Measurements from ENCODE around the gene PHLPP2. TPM values are rescaled to one million over a fixed set of nuclear protein-coding genes. Genes with fewer than 3 reads are reported as not detected.

Gene PHLPP2
- total RNA-seq, 2 experiments from 2014 or later: 9.3 to 9.8 TPM

DNA sequence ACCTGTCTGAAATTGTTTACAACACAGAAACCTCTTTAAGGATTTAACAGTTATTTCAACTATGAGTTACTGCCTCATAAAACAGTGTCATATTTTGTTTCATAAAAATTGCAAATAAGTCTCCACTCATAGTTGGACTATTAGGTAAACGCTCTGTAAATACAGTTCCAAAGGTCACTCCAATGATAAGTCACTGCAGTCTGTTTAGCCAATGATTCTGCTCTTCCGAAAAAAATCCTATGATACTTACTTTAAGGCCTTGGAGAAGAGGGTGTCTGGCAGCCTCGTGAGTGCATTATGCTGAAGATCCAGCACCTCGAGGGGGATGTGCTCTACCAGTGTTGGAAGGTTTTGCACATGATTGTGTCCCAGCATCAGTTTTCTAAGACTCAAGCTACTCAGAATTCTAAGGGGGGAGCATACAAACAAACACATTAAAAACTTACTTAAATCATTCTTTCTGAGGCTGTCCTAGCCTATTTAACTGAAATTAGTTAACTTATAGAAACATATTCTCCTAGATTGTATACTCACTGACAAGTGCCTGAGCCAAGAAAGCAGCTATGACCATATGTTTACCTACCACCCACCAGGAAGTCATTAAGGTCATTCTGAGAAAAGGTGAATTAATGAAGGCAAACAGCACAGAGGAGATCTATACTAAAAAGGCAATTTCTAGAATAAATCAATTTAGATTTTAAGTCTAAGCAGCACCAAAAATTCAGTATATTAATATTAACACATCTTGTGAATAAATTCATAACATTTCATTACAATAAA lies 57.4 kb downstream of the PHLPP2 start:
- no peak overlapping the region for H3K27ac Mint-ChIP-seq
- no peaks in the 10 kb centered on the region for H3K4me1 Mint-ChIP-seq

DNA sequence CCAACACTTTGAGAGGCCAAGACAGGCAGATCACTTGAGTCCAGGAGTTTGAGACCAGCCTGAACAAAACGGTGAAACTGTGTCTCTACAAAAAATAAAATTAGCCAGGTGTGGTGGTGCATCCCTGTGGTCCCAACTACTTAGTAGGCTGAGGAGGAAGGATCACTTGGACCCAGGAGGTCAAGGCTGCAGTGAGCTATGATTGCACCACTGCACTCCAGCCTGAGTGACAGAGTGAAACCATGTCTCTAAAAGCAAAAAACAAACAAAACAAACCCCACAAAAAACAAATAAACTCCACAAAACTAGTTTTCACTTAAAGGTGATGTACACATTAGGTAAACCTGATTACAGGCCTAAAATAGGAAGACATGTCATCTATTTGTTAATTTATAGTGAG lies 58.2 kb downstream of the PHLPP2 start:
- DNase-seq: no peak
- no peaks in the 10 kb centered on the region for H3K4me1 Mint-ChIP-seq
- H3K4me3 Mint-ChIP-seq: no peak overlapping the region
- no peak overlapping the region for H3K27ac Mint-ChIP-seq
- H3K9me3 Mint-ChIP-seq: no peaks in the 10 kb centered on the region
- no peaks in the 10 kb centered on the region for H3K27me3 Mint-ChIP-seq
- H3K36me3 Mint-ChIP-seq: peaks cover 10% of the 10 kb centered on the region

More for the DNA sequence above, 57.4 kb downstream of the PHLPP2 start:
- H3K27me3 Mint-ChIP-seq: no peaks in the 10 kb centered on the region
- no peaks in the 10 kb centered on the region for H3K9me3 Mint-ChIP-seq
- peaks cover 10% of the 10 kb centered on the region for H3K36me3 Mint-ChIP-seq
- no peak for DNase-seq
- H3K4me3 Mint-ChIP-seq: no peak overlapping the region

DNA sequence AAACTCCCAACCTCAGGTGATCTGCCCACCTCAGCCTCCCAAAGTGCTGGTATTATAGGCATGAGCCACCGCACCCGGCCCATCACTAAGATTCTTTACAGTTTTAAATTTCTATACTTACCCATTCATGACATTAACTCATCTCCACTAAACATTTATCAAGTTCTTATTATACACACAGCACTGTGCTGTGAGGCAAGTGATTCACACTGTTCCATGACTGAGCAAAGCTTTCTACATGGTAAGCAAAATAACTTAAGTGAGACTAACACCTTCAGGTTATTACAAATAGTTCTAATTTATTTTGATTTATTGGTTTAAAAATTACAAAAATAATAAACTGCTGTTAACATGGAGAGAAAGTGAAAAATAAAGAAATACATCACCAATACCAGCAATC lies 65.0 kb downstream of the PHLPP2 start:
- H3K36me3 Mint-ChIP-seq: peaks cover 6% of the 10 kb centered on the region
- no peak overlapping the region for H3K4me3 Mint-ChIP-seq
- H3K27me3 Mint-ChIP-seq: no peaks in the 10 kb centered on the region
- no peaks in the 10 kb centered on the region for H3K9me3 Mint-ChIP-seq
- H3K4me1 Mint-ChIP-seq: no peaks in the 10 kb centered on the region
- DNase-seq: no peak
- H3K27ac Mint-ChIP-seq: no peak overlapping the region

DNA sequence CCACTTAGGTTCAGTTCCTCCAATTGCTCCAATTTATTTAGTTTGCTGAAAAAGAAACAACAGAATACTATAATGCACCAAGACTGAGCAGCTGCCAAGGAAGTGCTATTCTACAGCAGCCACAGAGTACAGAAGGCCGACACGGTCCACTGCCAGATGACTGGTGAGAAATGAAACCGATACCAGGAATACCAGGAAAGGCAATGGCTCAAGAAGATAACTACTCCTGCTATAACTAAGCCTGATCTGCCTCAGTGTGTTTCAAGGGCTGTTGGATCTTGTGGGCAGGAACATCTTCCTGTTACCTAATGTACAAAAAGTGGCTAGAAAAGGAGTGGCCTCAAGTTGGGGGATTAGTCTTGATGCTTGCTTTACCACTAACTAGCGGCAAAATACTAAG lies 65.7 kb downstream of the PHLPP2 start:
- H3K36me3 Mint-ChIP-seq: peaks cover 4% of the 10 kb centered on the region
- no peak overlapping the region for H3K4me3 Mint-ChIP-seq
- H3K4me1 Mint-ChIP-seq: no peaks in the 10 kb centered on the region
- H3K27ac Mint-ChIP-seq: no peak overlapping the region
- no peaks in the 10 kb centered on the region for H3K9me3 Mint-ChIP-seq
- H3K27me3 Mint-ChIP-seq: no peaks in the 10 kb centered on the region
- DNase-seq: no peak

DNA sequence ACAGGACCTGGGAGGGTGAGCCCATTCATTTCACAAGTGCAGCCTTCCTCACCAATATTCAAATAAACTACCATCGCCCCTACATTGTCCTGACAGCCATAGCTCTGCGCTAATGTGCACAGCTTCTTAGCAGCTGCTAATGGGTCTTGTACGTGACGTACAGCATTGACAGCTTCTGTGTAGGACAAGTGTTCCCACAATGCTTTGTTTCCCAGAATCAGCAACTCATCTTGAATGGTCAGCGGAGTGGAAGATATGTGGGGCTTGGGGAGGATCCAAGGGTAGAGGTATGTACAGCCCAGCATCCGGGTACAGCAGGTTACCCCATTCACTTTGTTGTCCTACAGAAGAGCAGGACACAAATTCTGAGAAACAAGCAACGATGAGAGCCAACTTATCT lies 74.8 kb downstream of the PHLPP2 start:
- no peak for DNase-seq
- Mint-ChIP-seq H3K27me3 (no peaks in the 10 kb centered on the region), H3K4me3 (no peak overlapping the region), H3K27ac (no peak overlapping the region), H3K36me3 (peaks cover 2% of the 10 kb centered on the region), H3K9me3 (no peaks in the 10 kb centered on the region), H3K4me1 (no peaks in the 10 kb centered on the region)

DNA sequence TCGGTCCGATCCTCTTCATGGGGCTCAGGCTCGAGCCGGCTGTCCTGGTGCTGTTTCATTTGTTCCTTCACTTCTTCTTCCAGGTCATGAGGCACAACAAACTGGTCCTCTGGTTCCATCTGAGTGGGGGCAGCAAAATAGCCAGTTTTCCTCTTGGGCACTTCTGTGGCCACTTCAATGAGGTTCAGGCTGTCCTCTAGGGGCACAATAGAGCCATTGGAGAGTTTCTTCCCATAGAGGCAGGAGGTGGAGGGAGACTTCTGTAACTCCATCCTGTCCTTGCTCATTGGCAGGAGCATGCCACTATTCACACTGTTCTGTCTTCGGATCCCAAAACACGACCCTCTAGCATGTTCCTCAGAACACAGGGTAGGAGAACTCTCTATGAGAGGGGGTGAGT lies 75.6 kb downstream of the PHLPP2 start:
- Mint-ChIP-seq H3K4me3 (no peak overlapping the region), H3K27me3 (no peaks in the 10 kb centered on the region), H3K9me3 (no peaks in the 10 kb centered on the region), H3K36me3 (peaks cover 2% of the 10 kb centered on the region), H3K4me1 (no peaks in the 10 kb centered on the region), H3K27ac (no peak overlapping the region)
- no peak for DNase-seq

DNA sequence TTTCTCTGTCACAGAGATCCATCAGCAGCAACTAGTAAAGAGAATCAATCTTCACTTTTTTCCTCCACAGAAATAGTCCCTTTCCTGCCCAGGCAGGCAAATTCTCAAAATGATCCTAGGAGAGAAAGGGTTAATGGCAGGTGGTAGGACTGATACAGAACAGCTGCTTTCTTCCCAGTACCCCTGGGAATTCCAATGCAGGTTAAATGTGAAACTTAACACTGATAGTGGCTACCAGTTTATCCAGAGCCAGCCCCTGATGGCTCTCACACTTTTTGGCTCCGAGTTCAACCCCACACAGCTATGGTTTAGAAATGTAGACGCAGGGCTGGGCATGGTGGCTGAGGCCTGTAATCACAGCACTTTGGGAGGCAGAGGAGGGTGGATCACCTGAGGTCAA lies 76.3 kb downstream of the PHLPP2 start:
- Mint-ChIP-seq H3K9me3 (no peaks in the 10 kb centered on the region), H3K4me1 (no peaks in the 10 kb centered on the region), H3K36me3 (peaks cover 2% of the 10 kb centered on the region), H3K4me3 (no peak overlapping the region), H3K27me3 (no peaks in the 10 kb centered on the region), H3K27ac (no peak overlapping the region)
- no peak for DNase-seq

DNA sequence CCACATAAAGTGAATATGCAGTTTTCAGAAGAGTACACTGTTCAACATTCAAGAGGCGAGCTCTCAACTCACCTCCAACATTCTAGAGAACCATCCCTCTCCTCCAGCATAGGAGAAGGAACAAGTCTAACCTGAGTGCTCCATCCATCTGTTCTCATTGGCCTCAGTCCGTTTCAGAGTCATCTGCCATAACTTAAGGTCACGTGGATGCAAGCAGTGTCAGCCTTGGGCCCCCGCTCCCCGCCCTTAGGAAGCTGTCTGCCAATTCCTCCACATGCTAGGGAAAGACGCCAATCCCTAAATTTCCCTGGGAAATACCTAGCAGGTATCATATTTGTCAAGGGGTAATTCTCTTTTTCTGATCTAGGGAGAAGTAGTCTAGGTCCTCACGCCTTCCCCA lies 77.1 kb downstream of the PHLPP2 start:
- Mint-ChIP-seq H3K27ac (no peak overlapping the region), H3K4me1 (no peaks in the 10 kb centered on the region), H3K27me3 (no peaks in the 10 kb centered on the region), H3K4me3 (no peak overlapping the region), H3K9me3 (no peaks in the 10 kb centered on the region), H3K36me3 (peaks cover 2% of the 10 kb centered on the region)
- no peak for DNase-seq

DNA sequence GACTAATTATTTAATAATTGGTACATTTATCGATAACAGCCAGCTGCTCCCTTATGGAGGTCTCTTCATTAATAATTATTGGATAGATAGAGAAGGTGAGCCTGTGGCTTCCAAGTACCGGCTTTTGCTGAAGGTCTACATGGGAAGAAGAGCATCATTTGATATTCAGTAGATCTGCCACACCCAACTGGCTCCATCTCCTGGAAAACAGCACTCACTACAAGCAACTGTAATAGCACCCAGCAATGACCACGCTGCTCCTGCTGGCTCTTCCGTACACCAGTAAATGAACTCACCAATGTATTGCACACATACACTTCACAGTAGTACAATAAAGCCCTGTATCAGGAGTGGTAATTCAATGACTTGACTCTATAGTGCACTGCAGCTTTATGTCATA lies 79.1 kb downstream of the PHLPP2 start:
- H3K36me3 Mint-ChIP-seq: peaks cover 2% of the 10 kb centered on the region
- no peak for DNase-seq
- no peaks in the 10 kb centered on the region for H3K4me1 Mint-ChIP-seq
- H3K9me3 Mint-ChIP-seq: no peaks in the 10 kb centered on the region
- no peak overlapping the region for H3K27ac Mint-ChIP-seq
- H3K4me3 Mint-ChIP-seq: no peak overlapping the region
- H3K27me3 Mint-ChIP-seq: no peaks in the 10 kb centered on the region

DNA sequence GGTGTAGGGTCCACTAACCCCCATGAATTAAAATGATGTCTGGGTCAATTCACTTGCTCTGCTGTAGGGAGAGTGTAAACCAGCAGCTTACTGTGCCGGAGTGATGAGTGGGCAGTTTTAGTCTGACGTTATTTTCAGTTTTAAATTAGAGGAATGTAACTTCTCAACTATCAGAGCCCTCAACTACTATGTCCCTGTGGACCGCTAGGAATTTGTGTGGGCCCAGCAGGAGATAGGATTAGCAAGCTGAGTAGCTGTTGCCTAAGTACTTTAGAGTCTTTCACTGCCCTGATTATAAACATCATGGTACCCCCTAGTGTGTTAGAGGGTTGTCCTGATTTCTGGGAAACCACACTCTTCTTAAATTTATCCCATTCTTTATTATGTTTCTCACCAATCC lies 87.1 kb downstream of the PHLPP2 start:
- H3K4me3 Mint-ChIP-seq: no peak overlapping the region
- H3K27ac Mint-ChIP-seq: no peak overlapping the region
- DNase-seq: no peak
- H3K4me1 Mint-ChIP-seq: no peaks in the 10 kb centered on the region
- no peaks in the 10 kb centered on the region for H3K27me3 Mint-ChIP-seq
- H3K9me3 Mint-ChIP-seq: no peaks in the 10 kb centered on the region
- peaks cover 3% of the 10 kb centered on the region for H3K36me3 Mint-ChIP-seq

DNA sequence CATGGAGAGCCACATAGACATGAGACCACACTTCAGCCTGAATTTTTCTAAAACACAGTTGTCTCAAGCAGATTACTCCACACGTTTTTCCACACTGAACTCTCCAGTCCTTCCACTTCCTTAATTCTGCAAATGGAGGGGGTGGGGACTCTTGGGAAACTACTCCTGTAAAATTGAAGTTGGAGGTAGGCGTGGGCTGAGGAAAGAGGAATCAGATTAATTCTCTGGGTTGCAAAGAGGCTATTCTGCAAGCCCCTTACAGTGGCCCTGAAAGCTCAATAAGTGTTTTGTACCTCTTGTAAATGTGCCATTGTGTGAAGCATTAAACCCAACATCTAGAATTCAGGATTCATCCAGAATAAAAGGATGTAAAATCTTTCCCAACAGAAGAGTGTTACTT lies 88.9 kb downstream of the PHLPP2 start:
- no peak overlapping the region for H3K27ac Mint-ChIP-seq
- no peaks in the 10 kb centered on the region for H3K27me3 Mint-ChIP-seq
- no peak overlapping the region for H3K4me3 Mint-ChIP-seq
- no peaks in the 10 kb centered on the region for H3K9me3 Mint-ChIP-seq
- no peaks in the 10 kb centered on the region for H3K4me1 Mint-ChIP-seq
- peaks cover 3% of the 10 kb centered on the region for H3K36me3 Mint-ChIP-seq
- no peak for DNase-seq

DNA sequence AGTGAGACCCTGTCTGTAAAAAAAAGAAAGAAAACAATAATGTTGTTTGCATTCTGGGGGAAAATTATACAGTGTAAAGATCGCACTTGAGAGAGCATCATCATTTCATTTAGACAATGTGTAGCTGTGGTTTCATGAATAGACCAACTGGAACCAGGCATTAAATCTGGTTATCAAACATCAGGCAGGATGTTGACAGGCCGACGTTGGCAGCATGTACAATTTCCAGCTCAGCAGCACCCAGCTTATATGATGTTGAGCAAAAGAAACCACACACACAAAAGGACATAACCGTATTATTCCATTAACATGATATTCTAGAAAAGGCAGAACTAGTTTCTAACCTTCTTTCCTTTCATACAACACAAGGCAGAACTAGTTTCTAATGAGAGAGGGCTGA lies 92.7 kb downstream of the PHLPP2 start:
- Mint-ChIP-seq H3K36me3 (no peaks in the 10 kb centered on the region), H3K9me3 (no peaks in the 10 kb centered on the region), H3K27me3 (peaks cover 13% of the 10 kb centered on the region), H3K4me3 (no peak overlapping the region), H3K4me1 (no peaks in the 10 kb centered on the region), H3K27ac (no peak overlapping the region)
- no peak for DNase-seq

DNA sequence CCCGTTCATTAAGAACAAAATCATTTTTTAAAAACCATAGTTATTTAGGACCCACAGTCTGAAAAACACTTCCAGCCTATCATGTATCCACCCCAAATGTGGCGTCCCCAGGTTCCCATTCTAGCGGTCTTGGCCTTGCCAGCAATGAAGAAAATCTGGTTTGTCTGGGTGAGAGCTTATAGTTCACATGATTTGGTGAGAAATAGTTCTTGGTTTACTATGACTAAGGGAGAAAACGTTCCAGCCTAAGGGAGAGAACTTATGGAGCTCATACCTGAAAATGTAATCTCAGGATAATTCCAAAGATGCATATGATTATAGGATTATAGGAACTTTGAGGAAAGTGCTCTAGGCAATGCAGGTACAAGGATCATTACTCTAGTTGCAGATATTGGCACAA lies 93.7 kb downstream of the PHLPP2 start:
- H3K27me3 Mint-ChIP-seq: peaks cover 15% of the 10 kb centered on the region
- no peak overlapping the region for H3K27ac Mint-ChIP-seq
- DNase-seq: no peak
- H3K4me1 Mint-ChIP-seq: no peaks in the 10 kb centered on the region
- no peak overlapping the region for H3K4me3 Mint-ChIP-seq
- no peaks in the 10 kb centered on the region for H3K36me3 Mint-ChIP-seq
- H3K9me3 Mint-ChIP-seq: no peaks in the 10 kb centered on the region

DNA sequence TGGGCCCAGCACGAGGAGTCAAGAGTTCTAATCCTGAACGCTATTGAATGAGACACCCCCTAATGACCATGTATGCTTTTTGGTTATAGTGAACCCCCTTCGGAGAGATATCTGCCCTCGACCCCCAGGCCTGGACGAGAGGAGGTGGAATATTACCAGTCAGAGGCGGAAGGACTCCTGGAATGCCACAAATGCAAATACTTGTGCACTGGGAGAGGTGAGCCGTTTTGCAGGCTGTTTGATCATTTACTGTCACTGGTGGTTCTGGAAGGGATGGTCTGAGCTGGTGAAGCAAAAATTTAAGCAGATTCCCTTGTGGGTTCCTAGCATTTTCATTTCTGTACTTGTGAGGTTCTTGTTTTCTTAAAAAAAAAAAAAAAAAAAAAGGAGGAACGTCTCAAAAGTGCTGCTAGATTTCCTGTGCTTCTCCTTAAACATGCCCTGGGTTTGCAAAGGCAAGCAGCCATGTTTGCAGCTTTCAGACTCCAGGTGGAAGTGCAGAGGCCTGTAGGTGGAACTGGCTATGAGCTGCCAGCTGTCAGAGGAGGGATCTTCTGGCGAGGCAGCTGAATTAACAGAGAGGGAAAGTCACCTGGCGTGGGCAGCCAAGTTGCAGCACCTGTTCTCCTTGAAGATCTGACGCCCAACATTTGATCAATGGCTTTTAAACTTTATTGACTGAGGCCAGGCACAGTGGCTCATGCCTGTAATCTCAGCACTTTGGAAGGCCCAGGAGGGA lies 95.1 kb downstream of the PHLPP2 start:
- no peaks in the 10 kb centered on the region for H3K4me1 Mint-ChIP-seq
- H3K9me3 Mint-ChIP-seq: no peaks in the 10 kb centered on the region
- no peak for DNase-seq
- no peak overlapping the region for H3K4me3 Mint-ChIP-seq
- H3K27me3 Mint-ChIP-seq: peaks cover 19% of the 10 kb centered on the region
- H3K27ac Mint-ChIP-seq: no peak overlapping the region
- H3K36me3 Mint-ChIP-seq: no peaks in the 10 kb centered on the region

DNA sequence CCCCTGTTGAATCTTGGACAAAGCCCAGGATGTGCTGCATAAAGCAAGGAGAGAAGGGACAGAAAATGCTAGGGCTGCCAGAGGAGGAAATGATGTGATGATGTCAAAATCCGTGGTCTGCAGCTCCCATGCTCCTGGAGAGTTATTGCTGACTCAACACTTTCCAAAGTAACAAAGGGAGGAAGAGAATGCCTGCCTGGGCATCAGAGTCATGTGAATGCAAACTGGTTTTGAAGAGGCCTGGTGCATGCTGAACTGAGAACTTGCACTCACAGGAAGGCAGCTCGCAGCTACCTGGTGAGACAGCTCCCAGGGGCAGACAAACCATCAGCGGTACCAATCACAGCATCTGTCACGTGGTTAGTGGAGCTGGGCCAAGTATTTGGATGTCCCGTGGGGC lies 95.7 kb downstream of the PHLPP2 start:
- Mint-ChIP-seq H3K9me3 (no peaks in the 10 kb centered on the region), H3K4me3 (no peak overlapping the region), H3K36me3 (no peaks in the 10 kb centered on the region), H3K27ac (no peak overlapping the region), H3K27me3 (peaks cover 19% of the 10 kb centered on the region), H3K4me1 (no peaks in the 10 kb centered on the region)
- DNase-seq: no peak

DNA sequence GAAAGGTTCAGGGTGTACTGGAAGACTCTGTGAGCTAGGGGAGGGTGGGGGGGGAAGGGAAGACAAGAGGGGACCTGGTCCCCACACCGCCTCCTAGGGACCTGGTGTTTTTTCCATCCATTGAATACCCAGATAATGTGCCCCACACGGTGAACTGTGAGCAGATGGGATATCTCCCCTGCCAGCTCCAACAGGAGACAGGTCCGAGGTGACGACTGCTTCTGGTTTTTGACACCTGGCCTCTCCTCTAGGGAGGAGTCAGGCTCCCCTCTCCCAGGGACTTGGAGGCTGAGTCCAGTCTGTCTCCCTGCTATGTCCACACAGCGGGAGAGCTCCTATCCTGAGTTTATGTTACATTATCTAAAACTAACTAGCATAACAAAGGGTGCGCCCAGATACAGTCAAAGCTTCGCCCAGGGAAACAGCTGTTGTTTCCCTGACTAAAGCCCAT lies 96.7 kb downstream of the PHLPP2 start:
- no peak for DNase-seq
- Mint-ChIP-seq H3K9me3 (no peaks in the 10 kb centered on the region), H3K4me1 (no peaks in the 10 kb centered on the region), H3K36me3 (no peaks in the 10 kb centered on the region), H3K4me3 (no peak overlapping the region), H3K27me3 (peaks cover 19% of the 10 kb centered on the region), H3K27ac (no peak overlapping the region)
